Mammary microvascular endothelial cell (primary cell): ENCODE results near the gene ITSN2. TPM values are rescaled to one million over a fixed set of nuclear protein-coding genes. Genes with fewer than 3 reads are reported as not detected.

Experiments
- total RNA-seq: library from RNA; depleted of rRNA; stranded (reverse); fragments of >200 nt; gene quantifications from 2 replicates; pipeline ENCODE4 v1.2.3, GENCODE V29; 2015

ITSN2 gene
- total RNA-seq: 28.0 and 31.4 TPM in 2 replicates

GRCh38 chr2:24360050-24360962 lies at the start of gene ITSN2:
Gene ITSN2 (minus strand): TSS chr2:24360536. CDS start chr2:24328082, 32,454 bp downstream.

GRCh38 chr2:24174851-24175277 lies 185.5 kb downstream of the ITSN2 start, which contains the start of gene FAM228A:
Gene FAM228A (plus strand): TSS chr2:24175053. CDS start chr2:24175481, 428 bp downstream.

Other genes starting within 250 kb of the ITSN2 start
- gene PFN4, start 237.2 kb downstream of the ITSN2 start, total RNA-seq: 0.69 TPM in 1 of 2 replicates, not detected in the other
- 1.1 and 2.0 TPM in 2 replicates for gene FAM228B, start 237.1 kb downstream of the ITSN2 start, total RNA-seq
- 0.07 and 2.4 TPM in 2 replicates for gene FAM228A, start 185.5 kb downstream of the ITSN2 start, total RNA-seq
- gene NCOA1, start 130.7 kb upstream of the ITSN2 start, total RNA-seq: 5.5 and 5.9 TPM in 2 replicates